ENCODE measurements around the gene CDK12.

DNA sequence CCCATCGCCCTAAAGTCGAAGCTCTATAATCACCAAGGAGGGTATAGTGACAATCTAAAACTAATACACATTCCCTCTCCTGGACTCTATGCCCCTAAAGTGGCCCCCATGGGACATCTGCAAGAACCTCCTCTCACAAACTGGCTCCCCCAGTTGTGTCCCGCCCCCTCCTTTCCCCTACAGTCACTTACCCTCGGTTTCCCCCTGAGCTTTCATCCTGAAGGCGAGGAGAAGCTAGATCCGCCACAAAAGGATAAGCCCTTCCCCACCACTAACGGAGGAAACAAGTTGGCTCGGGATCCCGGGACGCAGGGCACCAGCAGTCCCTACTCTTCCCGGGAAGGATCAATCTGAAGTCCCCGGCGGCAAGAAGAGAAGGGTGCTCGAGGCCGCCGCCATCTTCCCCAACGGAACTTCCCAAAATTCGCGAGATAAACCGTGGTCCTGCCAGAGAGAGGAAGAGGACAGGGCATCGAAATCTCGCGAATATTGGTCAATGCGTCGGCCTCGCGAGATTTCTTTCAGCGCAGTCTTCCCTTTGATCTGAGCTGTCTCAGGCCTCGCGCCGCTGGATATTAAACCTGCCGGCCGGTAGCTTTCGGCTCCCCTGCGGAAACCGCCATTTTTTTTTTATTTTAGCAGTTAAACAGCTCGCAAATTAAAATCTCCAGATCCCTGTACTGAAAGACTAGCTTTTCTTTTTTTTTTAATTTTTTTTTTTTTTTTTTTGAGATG is 10.3 kb upstream of the CDK12 start, which contains the start of gene MED1:
- TF ChIP-seq, protein P1, sequence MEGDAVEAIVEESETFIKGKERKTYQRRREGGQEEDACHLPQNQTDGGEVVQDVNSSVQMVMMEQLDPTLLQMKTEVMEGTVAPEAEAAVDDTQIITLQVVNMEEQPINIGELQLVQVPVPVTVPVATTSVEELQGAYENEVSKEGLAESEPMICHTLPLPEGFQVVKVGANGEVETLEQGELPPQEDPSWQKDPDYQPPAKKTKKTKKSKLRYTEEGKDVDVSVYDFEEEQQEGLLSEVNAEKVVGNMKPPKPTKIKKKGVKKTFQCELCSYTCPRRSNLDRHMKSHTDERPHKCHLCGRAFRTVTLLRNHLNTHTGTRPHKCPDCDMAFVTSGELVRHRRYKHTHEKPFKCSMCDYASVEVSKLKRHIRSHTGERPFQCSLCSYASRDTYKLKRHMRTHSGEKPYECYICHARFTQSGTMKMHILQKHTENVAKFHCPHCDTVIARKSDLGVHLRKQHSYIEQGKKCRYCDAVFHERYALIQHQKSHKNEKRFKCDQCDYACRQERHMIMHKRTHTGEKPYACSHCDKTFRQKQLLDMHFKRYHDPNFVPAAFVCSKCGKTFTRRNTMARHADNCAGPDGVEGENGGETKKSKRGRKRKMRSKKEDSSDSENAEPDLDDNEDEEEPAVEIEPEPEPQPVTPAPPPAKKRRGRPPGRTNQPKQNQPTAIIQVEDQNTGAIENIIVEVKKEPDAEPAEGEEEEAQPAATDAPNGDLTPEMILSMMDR (IDR thresholded peaks at IDR 0.05) = no peak
- TF ChIP-seq EP300 (IDR thresholded peaks at IDR 0.05) = peak in 1 of 2 donors; percentile 85
